Liver (tissue), 9 donors: ENCODE results near the gene PCSK4. TPM values are rescaled to one million over a fixed set of nuclear protein-coding genes. Genes with fewer than 3 reads are reported as not detected.

ENCODE experiments used
- DNase-seq: peaks from one replicate; pipeline ENCODE4 v3.0.0-alpha.2; 2017; ENCODE audit warnings: low spot score
- H3K27ac ChIP-seq, 2 donors: one replicate each; pipeline ENCODE4 v1.7.0; 2013; ENCODE audit warnings: inconsistent platforms in 2 of 2, low read length in 2 of 2, control low read depth in 1 of 2, low read depth in 1 of 2, mild to moderate bottlenecking in 1 of 2
- H3K27me3 ChIP-seq, 4 donors: one replicate each; pipeline versions ENCODE4 v1.6.1 to v1.7.0; 2013; ENCODE audit warnings: low read length in 3 of 4, inconsistent platforms in 1 of 4, mild to moderate bottlenecking in 1 of 4, moderate library complexity in 1 of 4; ENCODE audit not compliant: control insufficient read depth in 4 of 4, insufficient read depth in 4 of 4
- H3K36me3 ChIP-seq, 4 donors: one replicate each; pipeline versions ENCODE4 v1.6.1 to v1.7.0; 2013; ENCODE audit warnings: low read length in 3 of 4, mild to moderate bottlenecking in 3 of 4, low read depth in 1 of 4, moderate library complexity in 1 of 4; ENCODE audit not compliant: control insufficient read depth in 4 of 4, insufficient read depth in 3 of 4
- H3K4me1 ChIP-seq, 4 donors: one replicate each; pipeline versions ENCODE4 v1.6.1 to v1.7.0; 2013; ENCODE audit warnings: low read length in 3 of 4, mild to moderate bottlenecking in 3 of 4, moderate library complexity in 1 of 4; ENCODE audit not compliant: control insufficient read depth in 4 of 4, insufficient read depth in 4 of 4
- H3K4me3 ChIP-seq, 3 donors: one replicate each; pipeline versions ENCODE4 v1.6.1 to v1.7.0; 2013; ENCODE audit warnings: low read length in 3 of 3, control low read depth in 1 of 3, low read depth in 1 of 3, mild to moderate bottlenecking in 1 of 3
- H3K9ac ChIP-seq, 2 donors: one replicate each; pipeline ENCODE4 v1.7.0; 2013; ENCODE audit warnings: low read length in 2 of 2, mild to moderate bottlenecking in 2 of 2, moderate library complexity in 2 of 2, control low read depth in 1 of 2, low read depth in 1 of 2
- H3K9me3 ChIP-seq, 4 donors: one replicate each; pipeline versions ENCODE4 v1.6.1 to v1.7.0; 2013; ENCODE audit warnings: low read length in 3 of 4; ENCODE audit not compliant: control insufficient read depth in 4 of 4
- ATF3 ChIP-seq: IDR thresholded peaks from 2 replicates; pipeline ENCODE4 v1.6.1; 2016; ENCODE audit warnings: antibody characterized with exemption
- CTCF ChIP-seq: fragments of 150-350 bp; IDR thresholded peaks from 2 replicates; pipeline ENCODE4 v1.5.1; 2017; ENCODE audit warnings: improper control_type of control experiment, low read depth, low read length; ENCODE audit not compliant: missing input control
- EGR1 ChIP-seq, 2 donors: IDR thresholded peaks; 2 replicates each; pipeline ENCODE4 v1.6.1; 2016 to 2018; ENCODE audit warnings: antibody characterized with exemption in 2 of 2, low read depth in 2 of 2
- FOXA1 ChIP-seq: IDR thresholded peaks from 2 replicates; pipeline ENCODE4 v1.6.1; 2016; ENCODE audit warnings: antibody characterized with exemption
- FOXA2 ChIP-seq: IDR thresholded peaks from 2 replicates; pipeline ENCODE4 v1.6.1; 2016; ENCODE audit warnings: antibody characterized with exemption
- GABPA ChIP-seq, 2 donors: IDR thresholded peaks in 1 of 2; conservative IDR thresholded peaks in 1 of 2; 2 replicates each; pipeline ENCODE4 v1.6.1; 2016; ENCODE audit warnings: antibody characterized with exemption in 2 of 2, mild to moderate bottlenecking in 1 of 2, moderate library complexity in 1 of 2
- HNF4A ChIP-seq, 2 donors: conservative IDR thresholded peaks; 2 replicates each; pipeline ENCODE4 v1.6.1; 2016; ENCODE audit warnings: antibody characterized with exemption in 2 of 2, mild to moderate bottlenecking in 2 of 2
- HNF4G ChIP-seq: IDR thresholded peaks from 2 replicates; pipeline ENCODE4 v1.6.1; 2016; ENCODE audit warnings: antibody characterized with exemption
- JUND ChIP-seq, 2 donors: IDR thresholded peaks; 2 replicates each; pipeline ENCODE4 v1.6.1; 2016; ENCODE audit warnings: antibody characterized with exemption in 2 of 2
- MAX ChIP-seq: IDR thresholded peaks from 2 replicates; pipeline ENCODE4 v1.6.1; 2016; ENCODE audit warnings: antibody characterized with exemption
- NR2F2 ChIP-seq: IDR thresholded peaks from 2 replicates; pipeline ENCODE4 v1.6.1; 2016; ENCODE audit warnings: antibody characterized with exemption
- RAD21 ChIP-seq, 2 donors: IDR thresholded peaks; 2 replicates each; pipeline ENCODE4 v1.6.1; 2016; ENCODE audit warnings: antibody characterized with exemption in 2 of 2, mild to moderate bottlenecking in 2 of 2
- REST ChIP-seq: IDR thresholded peaks from 2 replicates; pipeline ENCODE4 v1.6.1; 2016; ENCODE audit warnings: antibody characterized with exemption, mild to moderate bottlenecking
- RXRA ChIP-seq, 2 donors: IDR thresholded peaks; 2 replicates each; pipeline ENCODE4 v1.6.1; 2017 to 2018; ENCODE audit warnings: antibody characterized with exemption in 2 of 2, mild to moderate bottlenecking in 1 of 2
- SP1 ChIP-seq: IDR thresholded peaks from 2 replicates; pipeline ENCODE4 v1.6.1; 2018; ENCODE audit warnings: antibody characterized with exemption, mild to moderate bottlenecking
- TAF1 ChIP-seq: conservative IDR thresholded peaks from 2 replicates; pipeline ENCODE4 v1.6.1; 2016; ENCODE audit warnings: antibody characterized with exemption, mild to moderate bottlenecking
- YY1 ChIP-seq: IDR thresholded peaks from 2 replicates; pipeline ENCODE4 v1.6.1; 2016; ENCODE audit warnings: antibody characterized with exemption, mild to moderate bottlenecking
- ZBTB33 ChIP-seq: IDR thresholded peaks from 2 replicates; pipeline ENCODE4 v1.6.1; 2016; ENCODE audit warnings: antibody characterized with exemption
- WGBS: extraction: QIAGEN DNeasy Blood & Tissue Kit; methylation state at CpG from one replicate; pipeline ENCODE4 v1.1.7; 2013; 5-methylcytosine and 5-hydroxymethylcytosine counted together
- polyA plus RNA-seq, 2 donors: library from polyadenylated mRNA; stranded (reverse) in 1 of 2; unstranded in 1 of 2; fragments of 200-250 nt in 1 of 2; fragments of >200 nt in 1 of 2; fragmentation: Nextera tagmentation in 1 of 2; extraction: Ambion mirVana in 1 of 2; gene quantifications; one replicate each; pipeline versions ENCODE4 v1.2.1 to v1.2.3, GENCODE V29; 2013 to 2015
- total RNA-seq, 2 donors: library from RNA; depleted of rRNA; stranded (reverse); fragments of >200 nt; gene quantifications; one replicate each; pipeline ENCODE4 v1.2.3, GENCODE V29; 2014
- donor health status: healthy.
- donor health status: healthy.
- donor health status: healthy.
- donor health status: healthy.
- donor health status: healthy.

PCSK4 gene
- total and polyA plus RNA-seq, 4 donors = 0.60 to 2.6 (median 1.9) TPM

- DNase-seq = peak; percentile 96
- H3K9ac ChIP-seq = peak within 1 kb of the TSS; percentile 87 to 91
- H3K27me3 ChIP-seq = no peaks in the 10 kb centered on the region
- H3K9me3 ChIP-seq = no peaks in the 10 kb centered on the region
- peak within 1 kb of the TSS; percentile 57 to 88 for H3K27ac ChIP-seq
- H3K4me1 ChIP-seq = peaks cover 7 to 18% (median 12%) of the 10 kb centered on the region in 4 donors
- under 1% methylated on average over 100 of the region's 100 CpGs for WGBS
- peak; percentile 85 for TF ChIP-seq SP1
- peak; percentile 99 for TF ChIP-seq ZBTB33
- peak; percentile 13 for TF ChIP-seq NR2F2
- TF ChIP-seq GABPA (IDR thresholded peaks at IDR 0.05 in 1 of 2, conservative IDR thresholded peaks at IDR 0.05 in 1 of 2) = peak in 1 of 2 donors; percentile 93
- TF ChIP-seq FOXA2 = no peak
- TF ChIP-seq MAX = peak; percentile 63
- peak; percentile 74 to 83 for TF ChIP-seq HNF4A (conservative IDR thresholded peaks at IDR 0.05)
- peak; percentile 66 to 82 for TF ChIP-seq RAD21 (IDR thresholded peaks at IDR 0.05)
- no peak for TF ChIP-seq JUND (IDR thresholded peaks at IDR 0.05)
- peak in 1 of 2 donors; percentile 75 for TF ChIP-seq RXRA (IDR thresholded peaks at IDR 0.05)
- TF ChIP-seq EGR1 (IDR thresholded peaks at IDR 0.05; ENCODE audit: low read depth in 2 of 2) = peak; percentile 47 to 71
- peak; percentile 91 for TF ChIP-seq REST
- peak; percentile 89 for TF ChIP-seq TAF1
- peak; percentile 61 for TF ChIP-seq HNF4G
- TF ChIP-seq YY1 = peak; percentile 96
- no peak for TF ChIP-seq ATF3
- peak; percentile 35 for TF ChIP-seq FOXA1
- peak; percentile 92 for TF ChIP-seq CTCF
- H3K36me3 ChIP-seq = peaks cover 11 to 42% (median 21%) of the 10 kb centered on the region in 4 donors
- peak within 1 kb of the TSS; percentile 60 to 96 (median 86) for H3K4me3 ChIP-seq
Observed at GRCh38 chr19:1438035-1438932, 51.9 kb downstream of the PCSK4 start, which contains the start of gene RPS15. Gene RPS15 (plus strand): TSS chr19:1438396. CDS start chr19:1438426, 30 bp downstream.
